Stimulated activated naive B cell treated with anti-CD40 and anti-IgM and Interleukin-4, amounts not matched to agents 10 μg/mL and 1 μg/mL and 100 μg/mL, for 72 hours (primary cell): Measurements from ENCODE around the gene SHISA2.

Source experiments
- ATAC-seq, 2 donors: fragments of 150-1000 bp; cut with Tn5 transposase; replicated peaks; 2 replicates each; pipeline ENCODE4 v1.10.0; 2021; ENCODE audit warnings: moderate library complexity in 1 of 2
- DNase-seq: peaks from one replicate; pipeline ENCODE4 v3.0.0; 2021
- H3K27ac Mint-ChIP-seq: one replicate; pipeline ENCODE4 v1.8.0; 2022; ENCODE audit warnings: mild to moderate bottlenecking, mixed read lengths
- H3K27me3 Mint-ChIP-seq, 2 donors: one replicate each; pipeline ENCODE4 v1.8.0; 2022; ENCODE audit warnings: mixed read lengths in 2 of 2
- H3K36me3 Mint-ChIP-seq, 2 donors: one replicate each; pipeline ENCODE4 v1.8.0; 2022; ENCODE audit warnings: mixed read lengths in 2 of 2, mild to moderate bottlenecking in 1 of 2
- H3K4me1 Mint-ChIP-seq, 2 donors: one replicate each; pipeline ENCODE4 v1.8.0; 2022; ENCODE audit warnings: mixed read lengths in 2 of 2, mild to moderate bottlenecking in 1 of 2
- H3K4me3 Mint-ChIP-seq, 2 donors: one replicate each; pipeline ENCODE4 v1.8.0; 2022; ENCODE audit warnings: mild to moderate bottlenecking in 2 of 2, mixed read lengths in 2 of 2, moderate library complexity in 1 of 2
- H3K9me3 Mint-ChIP-seq, 2 donors: one replicate each; pipeline ENCODE4 v1.8.0; 2022; ENCODE audit warnings: mixed read lengths in 2 of 2, mild to moderate bottlenecking in 1 of 2

SHISA2 gene

GRCh38 chr13:26036383-26036782, 15.4 kb downstream of the SHISA2 start:
- Mint-ChIP-seq H3K27ac (no peak overlapping the region), H3K9me3 (peaks cover 0 to 2% of the 10 kb centered on the region in 2 donors), H3K4me1 (no peaks in the 10 kb centered on the region), H3K27me3 (peaks cover 4 to 12% of the 10 kb centered on the region in 2 donors), H3K4me3 (no peak overlapping the region), H3K36me3 (no peaks in the 10 kb centered on the region)
- DNase-seq (no peak), ATAC-seq (no peak)

- H3K4me3 Mint-ChIP-seq = no peak overlapping the region
- DNase-seq (no peak), ATAC-seq (no peak)
- H3K36me3 Mint-ChIP-seq = no peaks in the 10 kb centered on the region
- H3K27me3 Mint-ChIP-seq = peaks cover 4 to 18% of the 10 kb centered on the region in 2 donors
- no peaks in the 10 kb centered on the region for H3K4me1 Mint-ChIP-seq
- H3K9me3 Mint-ChIP-seq = peaks cover 0 to 5% of the 10 kb centered on the region in 2 donors
- H3K27ac Mint-ChIP-seq = no peak overlapping the region
Observed at GRCh38 chr13:26034018-26034417, 17.8 kb downstream of the SHISA2 start.

GRCh38 chr13:26030331-26030730, 21.5 kb downstream of the SHISA2 start:
- H3K27me3 Mint-ChIP-seq = peaks cover 3 to 15% of the 10 kb centered on the region in 2 donors
- no peak overlapping the region for H3K27ac Mint-ChIP-seq
- H3K9me3 Mint-ChIP-seq = peaks cover 0 to 5% of the 10 kb centered on the region in 2 donors
- ATAC-seq (no peak), DNase-seq (no peak)
- no peaks in the 10 kb centered on the region for H3K4me1 Mint-ChIP-seq
- no peak overlapping the region for H3K4me3 Mint-ChIP-seq
- H3K36me3 Mint-ChIP-seq = no peaks in the 10 kb centered on the region

- H3K27me3 Mint-ChIP-seq = peaks cover 4 to 22% of the 10 kb centered on the region in 2 donors
- no peaks in the 10 kb centered on the region for H3K4me1 Mint-ChIP-seq
- no peaks in the 10 kb centered on the region for H3K36me3 Mint-ChIP-seq
- no peak overlapping the region for H3K27ac Mint-ChIP-seq
- no peak overlapping the region for H3K4me3 Mint-ChIP-seq
- ATAC-seq (no peak), DNase-seq (no peak)
- peaks cover 0 to 5% of the 10 kb centered on the region in 2 donors for H3K9me3 Mint-ChIP-seq
Observed at GRCh38 chr13:26029581-26030136, 22.2 kb downstream of the SHISA2 start.

GRCh38 chr13:26026211-26026610, 25.6 kb downstream of the SHISA2 start:
- H3K36me3 Mint-ChIP-seq = no peaks in the 10 kb centered on the region
- peaks cover 7 to 18% of the 10 kb centered on the region in 2 donors for H3K27me3 Mint-ChIP-seq
- no peak overlapping the region for H3K4me3 Mint-ChIP-seq
- no peak for DNase-seq
- peaks cover 0 to 4% of the 10 kb centered on the region in 2 donors for H3K9me3 Mint-ChIP-seq
- H3K4me1 Mint-ChIP-seq = no peaks in the 10 kb centered on the region
- no peak for ATAC-seq
- H3K27ac Mint-ChIP-seq = no peak overlapping the region

- no peak for DNase-seq
- peaks cover 0 to 3% of the 10 kb centered on the region in 2 donors for H3K9me3 Mint-ChIP-seq
- H3K27me3 Mint-ChIP-seq = peaks cover 11 to 18% of the 10 kb centered on the region in 2 donors
- no peaks in the 10 kb centered on the region for H3K36me3 Mint-ChIP-seq
- no peak for ATAC-seq
- H3K4me3 Mint-ChIP-seq = no peak overlapping the region
- no peaks in the 10 kb centered on the region for H3K4me1 Mint-ChIP-seq
- no peak overlapping the region for H3K27ac Mint-ChIP-seq
Observed at GRCh38 chr13:26025771-26026170, 26.0 kb downstream of the SHISA2 start.

- no peak for ATAC-seq
- no peaks in the 10 kb centered on the region for H3K9me3 Mint-ChIP-seq
- no peaks in the 10 kb centered on the region for H3K4me1 Mint-ChIP-seq
- no peak overlapping the region for H3K27ac Mint-ChIP-seq
- no peak for DNase-seq
- no peaks in the 10 kb centered on the region for H3K36me3 Mint-ChIP-seq
- H3K27me3 Mint-ChIP-seq = peaks cover 15 to 17% of the 10 kb centered on the region in 2 donors
- no peak overlapping the region for H3K4me3 Mint-ChIP-seq
Observed at GRCh38 chr13:26025196-26025595, 26.6 kb downstream of the SHISA2 start.

- Mint-ChIP-seq H3K4me1 (no peaks in the 10 kb centered on the region), H3K27ac (no peak overlapping the region), H3K36me3 (no peaks in the 10 kb centered on the region), H3K4me3 (no peak overlapping the region), H3K27me3 (peaks cover 13 to 15% of the 10 kb centered on the region in 2 donors), H3K9me3 (no peaks in the 10 kb centered on the region)
- DNase-seq = no peak
- no peak for ATAC-seq
Observed at GRCh38 chr13:26024558-26024957, 27.3 kb downstream of the SHISA2 start.

- no peaks in the 10 kb centered on the region for H3K36me3 Mint-ChIP-seq
- no peak overlapping the region for H3K4me3 Mint-ChIP-seq
- ATAC-seq (no peak), DNase-seq (no peak)
- H3K27me3 Mint-ChIP-seq = peaks cover 13 to 20% of the 10 kb centered on the region in 2 donors
- peaks cover 0 to 2% of the 10 kb centered on the region in 2 donors for H3K4me1 Mint-ChIP-seq
- no peaks in the 10 kb centered on the region for H3K9me3 Mint-ChIP-seq
- H3K27ac Mint-ChIP-seq = no peak overlapping the region
Observed at GRCh38 chr13:26022538-26023292, 29.1 kb downstream of the SHISA2 start.

GRCh38 chr13:26021956-26022355, 29.9 kb downstream of the SHISA2 start:
- Mint-ChIP-seq H3K4me1 (peaks cover 0 to 2% of the 10 kb centered on the region in 2 donors), H3K4me3 (no peak overlapping the region), H3K27me3 (peaks cover 13 to 20% of the 10 kb centered on the region in 2 donors), H3K36me3 (no peaks in the 10 kb centered on the region), H3K27ac (no peak overlapping the region), H3K9me3 (no peaks in the 10 kb centered on the region)
- DNase-seq (no peak), ATAC-seq (no peak)

GRCh38 chr13:26021516-26021915, 30.3 kb downstream of the SHISA2 start:
- Mint-ChIP-seq H3K9me3 (no peaks in the 10 kb centered on the region), H3K27me3 (peaks cover 13 to 20% of the 10 kb centered on the region in 2 donors), H3K27ac (no peak overlapping the region), H3K36me3 (no peaks in the 10 kb centered on the region), H3K4me3 (no peak overlapping the region), H3K4me1 (peaks cover 0 to 2% of the 10 kb centered on the region in 2 donors)
- ATAC-seq = no peak
- no peak for DNase-seq

GRCh38 chr13:26020891-26021290, 30.9 kb downstream of the SHISA2 start:
- DNase-seq (no peak), ATAC-seq (no peak)
- Mint-ChIP-seq H3K4me1 (peaks cover 0 to 2% of the 10 kb centered on the region in 2 donors), H3K4me3 (no peak overlapping the region), H3K27me3 (peaks cover 13 to 20% of the 10 kb centered on the region in 2 donors), H3K9me3 (no peaks in the 10 kb centered on the region), H3K36me3 (no peaks in the 10 kb centered on the region), H3K27ac (no peak overlapping the region)

GRCh38 chr13:26019881-26020870, 31.6 kb downstream of the SHISA2 start:
- H3K27ac Mint-ChIP-seq = no peak overlapping the region

GRCh38 chr13:26019251-26019650, 32.6 kb downstream of the SHISA2 start:
- no peak overlapping the region for H3K27ac Mint-ChIP-seq
- H3K4me1 Mint-ChIP-seq = peaks cover 0 to 2% of the 10 kb centered on the region in 2 donors
- H3K36me3 Mint-ChIP-seq = no peaks in the 10 kb centered on the region

More at GRCh38 chr13:26019881-26020870, 31.6 kb downstream of the SHISA2 start:
- no peak overlapping the region for H3K4me3 Mint-ChIP-seq
- DNase-seq (no peak), ATAC-seq (no peak)
- H3K9me3 Mint-ChIP-seq = no peaks in the 10 kb centered on the region
- no peaks in the 10 kb centered on the region for H3K36me3 Mint-ChIP-seq
- H3K4me1 Mint-ChIP-seq = peaks cover 0 to 2% of the 10 kb centered on the region in 2 donors
- peaks cover 7 to 16% of the 10 kb centered on the region in 2 donors for H3K27me3 Mint-ChIP-seq

More at GRCh38 chr13:26019251-26019650, 32.6 kb downstream of the SHISA2 start:
- H3K9me3 Mint-ChIP-seq = no peaks in the 10 kb centered on the region
- no peak overlapping the region for H3K4me3 Mint-ChIP-seq
- peaks cover 0 to 15% of the 10 kb centered on the region in 2 donors for H3K27me3 Mint-ChIP-seq
- no peak for ATAC-seq
- DNase-seq = no peak
